PC-3 (cell line): Measurements from ENCODE around the gene TKT. TPM values are rescaled to one million over a fixed set of nuclear protein-coding genes. Genes with fewer than 3 reads are reported as not detected.
"Not testable (repeated sequence)": the region's sequence is repeated elsewhere in the genome, so short reads cannot be mapped to it uniquely, and the experiment has no call there.

Source experiments
- ATAC-seq: fragments of 200-7000 bp; cut with Tn5 transposase; 2 replicates; pipeline ENCODE4 v1.9.1; 2020; ENCODE audit warnings: mild to moderate bottlenecking, moderate library complexity
- BruUV-seq: library from RNA; stranded (reverse); fragments of 400-500 nt; replicated peaks from 2 replicates; lab custom pipeline; 2021; lab: Mats Ljungman, UMichigan
- CTCF ChIA-PET: fragments of 300-600 bp; sonication (Branson Sonifier 250); formaldehyde crosslinking; loops from one replicate; lab custom pipeline; 2022; ENCODE audit warnings: antibody characterized with exemption; lab: Charles Lee
- POLR2A ChIA-PET: fragments of 300-600 bp; sonication (Branson Sonifier 250); formaldehyde crosslinking; loops from one replicate; lab custom pipeline; 2022; ENCODE audit warnings: antibody characterized with exemption; ENCODE audit not compliant: unreplicated experiment; lab: Charles Lee
- DNase-seq: peaks from one replicate; pipeline ENCODE4 v3.0.0-alpha.2; 2015
- H2AFZ ChIP-seq: fragments of 300-600 bp; sonication (generic); 2 replicates; pipeline ENCODE4 v1.6.0; 2016; ENCODE audit warnings: antibody characterized with exemption, low read length
- H3F3A ChIP-seq: fragments of 300-600 bp; sonication (generic); one replicate; pipeline ENCODE4 v1.6.0; 2017; ENCODE audit warnings: antibody characterized with exemption, low read length, control low read depth, mild to moderate bottlenecking; ENCODE audit not compliant: unreplicated experiment
- H3K27ac ChIP-seq: fragments of 300-600 bp; sonication (generic); 2 replicates; pipeline ENCODE4 v1.5.1; 2016; ENCODE audit warnings: mild to moderate bottlenecking, low read length
- H3K27me3 ChIP-seq: fragments of 300-600 bp; sonication (generic); 2 replicates; pipeline ENCODE4 v1.6.1; 2016; ENCODE audit warnings: low read length, mixed read lengths
- H3K36me3 ChIP-seq: fragments of 300-600 bp; sonication (generic); 2 replicates; pipeline ENCODE4 v1.6.1; 2016; ENCODE audit warnings: low read depth, mixed run types, low read length, mixed read lengths
- H3K4me1 ChIP-seq: fragments of 300-600 bp; sonication (generic); 2 replicates; pipeline ENCODE4 v1.5.1; 2016; ENCODE audit warnings: low read length; ENCODE audit not compliant: insufficient read depth
- H3K4me2 ChIP-seq: fragments of 300-600 bp; sonication (generic); 2 replicates; pipeline ENCODE4 v1.6.0; 2016; ENCODE audit warnings: low read length
- H3K4me3 ChIP-seq: fragments of 300-600 bp; sonication (generic); 2 replicates; pipeline ENCODE4 v1.5.1; 2016; ENCODE audit warnings: mild to moderate bottlenecking, low read length, mixed read lengths
- H3K79me2 ChIP-seq: fragments of 300-600 bp; sonication (generic); 2 replicates; pipeline ENCODE4 v1.6.1; 2017; ENCODE audit warnings: low read length, mixed read lengths
- H3K9ac ChIP-seq: fragments of 300-600 bp; sonication (generic); 2 replicates; pipeline ENCODE4 v1.6.0; 2016; ENCODE audit warnings: mild to moderate bottlenecking, low read length
- H3K9me2 ChIP-seq: fragments of 300-600 bp; sonication (generic); replicated peaks from 2 replicates; pipeline ENCODE4 v1.6.1; 2016; ENCODE audit warnings: mixed run types, low read length, mixed read lengths
- H3K9me3 ChIP-seq: fragments of 300-600 bp; sonication (generic); 2 replicates; pipeline ENCODE4 v1.6.1; 2016; ENCODE audit warnings: low read length, mixed read lengths
- H4K20me1 ChIP-seq: fragments of 300-600 bp; sonication (generic); 2 replicates; pipeline ENCODE4 v1.6.1; 2016; ENCODE audit warnings: low read length, mixed read lengths
- CTCF ChIP-seq: fragments of 300-600 bp; sonication (generic); conservative IDR thresholded peaks from 2 replicates; pipeline ENCODE4 v1.5.1; 2017; ENCODE audit warnings: antibody characterized with exemption, low read depth, mild to moderate bottlenecking, low read length
- EZH2 ChIP-seq: fragments of 300-600 bp; sonication (generic); IDR thresholded peaks from one replicate; pipeline ENCODE4 v1.6.1; 2017; ENCODE audit warnings: antibody characterized with exemption, mild to moderate bottlenecking, low read length; ENCODE audit not compliant: unreplicated experiment
- EZH2phosphoT487 ChIP-seq: fragments of 300-600 bp; sonication (generic); IDR thresholded peaks from 2 replicates; pipeline ENCODE4 v1.6.1; 2018; ENCODE audit warnings: mild to moderate bottlenecking, antibody characterized with exemption, low read length, borderline replicate concordance
- intact Hi-C: fragments of 100-400 bp; cut with micrococcal nuclease; formaldehyde crosslinking; loops from 2 replicates; pipeline ENCODE4 v1.9.0; 2023
- total RNA-seq: library from RNA; depleted of rRNA; stranded (reverse); fragments of >200 nt; gene quantifications from 2 replicates; pipeline ENCODE4 v1.2.3, GENCODE V29; 2014

TKT gene
- total RNA-seq, 1 experiment from 2014 or later: 486 TPM

GRCh38 chr3:53253707-53254508, 1.9 kb downstream of the TKT start:
- Histone ChIP-seq H3K4me1 (peaks cover 33% of the 10 kb centered on the region), H3K4me3 (peak overlapping the region; percentile 96), H2AFZ (no peak overlapping the region), H3K79me2 (peaks cover 72% of the 10 kb centered on the region), H4K20me1 (peaks cover 62% of the 10 kb centered on the region), H3K27ac (no peak overlapping the region), H3K9ac (peak overlapping the region; percentile 90), H3K9me2 (no peaks in the 10 kb centered on the region), H3K27me3 (no peaks in the 10 kb centered on the region), H3K4me2 (peak overlapping the region; percentile 88), H3F3A (no peaks in the 10 kb centered on the region), H3K9me3 (no peaks in the 10 kb centered on the region), H3K36me3 (peaks cover 15% of the 10 kb centered on the region)
- ChIA-PET CTCF (interaction anchor here (0.6 kb wide), 1 partner anchor 93 kb away, joined by 3 read pairs; no protein-coding TSS in a partner anchor), POLR2A (interaction anchor here (0.5 kb wide), 1 partner anchor 125 kb away, joined by 3 read pairs; no protein-coding TSS in a partner anchor)
- ATAC-seq (no peak), DNase-seq (no peak)
- no peak for TF ChIP-seq EZH2phosphoT487
- no peak for TF ChIP-seq EZH2
- TF ChIP-seq CTCF: no peak
- intact Hi-C loops: loop anchor here (2.0 kb wide), 1 partner anchor 15 kb away; no protein-coding TSS in a partner anchor
- BruUV-seq: TSS peak; percentile 38

GRCh38 chr3:53252947-53253322, 2.9 kb downstream of the TKT start:
- H3K27me3 ChIP-seq, H3K27ac ChIP-seq, H3F3A ChIP-seq, H3K9ac ChIP-seq, POLR2A ChIA-PET, intact Hi-C loops, H2AFZ ChIP-seq, H3K9me3 ChIP-seq, ATAC-seq, BruUV-seq, DNase-seq, CTCF ChIA-PET, H3K9me2 ChIP-seq: not testable (repeated sequence)
- Histone ChIP-seq H3K79me2 (peaks cover 81% of the 10 kb centered on the region), H4K20me1 (peaks cover 70% of the 10 kb centered on the region), H3K4me2 (peak overlapping the region; percentile 88), H3K4me3 (peak overlapping the region; percentile 96), H3K36me3 (peaks cover 15% of the 10 kb centered on the region), H3K4me1 (peaks cover 33% of the 10 kb centered on the region)

- H3K79me2 ChIP-seq: peaks cover 88% of the 10 kb centered on the region
- H3K9ac ChIP-seq: no peak overlapping the region
- H3K4me3 ChIP-seq: peak overlapping the region; percentile 96; the same call in 1 of the 2 replicates
- intact Hi-C loops: no loop called here
- no peaks in the 10 kb centered on the region for H3K27me3 ChIP-seq
- no TSS peak for BruUV-seq
- TF ChIP-seq EZH2phosphoT487: no peak
- TF ChIP-seq EZH2: no peak
- TF ChIP-seq CTCF: no peak
- H3K9me2 ChIP-seq: no peaks in the 10 kb centered on the region
- no peaks in the 10 kb centered on the region for H3K9me3 ChIP-seq
- DNase-seq (no peak), ATAC-seq (no peak)
- H2AFZ ChIP-seq: no peak overlapping the region
- H3K4me1 ChIP-seq: peaks cover 33% of the 10 kb centered on the region
- ChIA-PET CTCF (no interaction called here), POLR2A (no interaction called here)
- H4K20me1 ChIP-seq: peaks cover 76% of the 10 kb centered on the region
- H3K36me3 ChIP-seq: peaks cover 15% of the 10 kb centered on the region
- no peak overlapping the region for H3K27ac ChIP-seq
- peak overlapping the region; percentile 88 for H3K4me2 ChIP-seq
- no peaks in the 10 kb centered on the region for H3F3A ChIP-seq
Measured at GRCh38 chr3:53252096-53252946, 3.5 kb downstream of the TKT start.
